ENCODE measurements around the gene SOBP. TPM values are rescaled to one million over a fixed set of nuclear protein-coding genes. Genes with fewer than 3 reads are reported as not detected.

SOBP gene
- polyA plus RNA-seq, 4 donors: 10.4 to 17.6 (median 14.2) TPM

GRCh38 chr6:107633680-107634323, 143.9 kb downstream of the SOBP start:
- no peak for DNase-seq (ENCODE audit: low read depth in 4 of 4, low spot score in 2 of 4)

GRCh38 chr6:107634324-107635056, 144.6 kb downstream of the SOBP start:
- DNase-seq (ENCODE audit: low read depth in 4 of 4, low spot score in 2 of 4): no peak

GRCh38 chr6:107635057-107635515, 145.2 kb downstream of the SOBP start:
- no peak for DNase-seq (ENCODE audit: low read depth in 4 of 4, low spot score in 2 of 4)

- no peak for DNase-seq (ENCODE audit: low read depth in 4 of 4, low spot score in 2 of 4)
Measured at GRCh38 chr6:107636486-107636885, 146.6 kb downstream of the SOBP start.

GRCh38 chr6:107637316-107638315, 147.7 kb downstream of the SOBP start:
- DNase-seq (ENCODE audit: low read depth in 4 of 4, low spot score in 2 of 4): no peak

GRCh38 chr6:107638493-107638892, 148.6 kb downstream of the SOBP start:
- no peak for DNase-seq (ENCODE audit: low read depth in 4 of 4, low spot score in 2 of 4)

- no peak for DNase-seq (ENCODE audit: low read depth in 4 of 4, low spot score in 2 of 4)
Measured at GRCh38 chr6:107639511-107639910, 149.6 kb downstream of the SOBP start.

GRCh38 chr6:107641071-107641470, 151.2 kb downstream of the SOBP start:
- no peak for DNase-seq (ENCODE audit: low read depth in 4 of 4, low spot score in 2 of 4)

- no peak for DNase-seq (ENCODE audit: low read depth in 4 of 4, low spot score in 2 of 4)
Measured at GRCh38 chr6:107641500-107641941, 151.6 kb downstream of the SOBP start.

- no peak for DNase-seq (ENCODE audit: low read depth in 4 of 4, low spot score in 2 of 4)
Measured at GRCh38 chr6:107642095-107642860, 152.4 kb downstream of the SOBP start.

- no peak for DNase-seq (ENCODE audit: low read depth in 4 of 4, low spot score in 2 of 4)
Measured at GRCh38 chr6:107642861-107643328, 153.0 kb downstream of the SOBP start.

GRCh38 chr6:107644513-107644912, 154.6 kb downstream of the SOBP start:
- no peak for DNase-seq (ENCODE audit: low read depth in 4 of 4, low spot score in 2 of 4)

- no peak for DNase-seq (ENCODE audit: low read depth in 4 of 4, low spot score in 2 of 4)
Measured at GRCh38 chr6:107645740-107646139, 155.8 kb downstream of the SOBP start.

GRCh38 chr6:107646176-107646575, 156.3 kb downstream of the SOBP start:
- DNase-seq (ENCODE audit: low read depth in 4 of 4, low spot score in 2 of 4): no peak

- no peak for DNase-seq (ENCODE audit: low read depth in 4 of 4, low spot score in 2 of 4)
Measured at GRCh38 chr6:107646776-107647438, 157.0 kb downstream of the SOBP start.

- no peak for DNase-seq (ENCODE audit: low read depth in 4 of 4, low spot score in 2 of 4)
Measured at GRCh38 chr6:107647439-107647948, 157.6 kb downstream of the SOBP start.

GRCh38 chr6:107648983-107649382, 159.1 kb downstream of the SOBP start:
- DNase-seq (ENCODE audit: low read depth in 4 of 4, low spot score in 2 of 4): no peak

GRCh38 chr6:107652526-107653182, 162.7 kb downstream of the SOBP start:
- DNase-seq (ENCODE audit: low read depth in 4 of 4, low spot score in 2 of 4): no peak

- no peak for DNase-seq (ENCODE audit: low read depth in 4 of 4, low spot score in 2 of 4)
Measured at GRCh38 chr6:107653183-107653580, 163.3 kb downstream of the SOBP start.

Measured in left renal cortex interstitium (tissue), 4 donors.